ENCODE data around the gene DDX51. TPM values are rescaled to one million over a fixed set of nuclear protein-coding genes. Genes with fewer than 3 reads are reported as not detected.

DDX51 gene
- total RNA-seq, 2 donors from 2014 or later = 9.4 to 22.9 TPM

DNA sequence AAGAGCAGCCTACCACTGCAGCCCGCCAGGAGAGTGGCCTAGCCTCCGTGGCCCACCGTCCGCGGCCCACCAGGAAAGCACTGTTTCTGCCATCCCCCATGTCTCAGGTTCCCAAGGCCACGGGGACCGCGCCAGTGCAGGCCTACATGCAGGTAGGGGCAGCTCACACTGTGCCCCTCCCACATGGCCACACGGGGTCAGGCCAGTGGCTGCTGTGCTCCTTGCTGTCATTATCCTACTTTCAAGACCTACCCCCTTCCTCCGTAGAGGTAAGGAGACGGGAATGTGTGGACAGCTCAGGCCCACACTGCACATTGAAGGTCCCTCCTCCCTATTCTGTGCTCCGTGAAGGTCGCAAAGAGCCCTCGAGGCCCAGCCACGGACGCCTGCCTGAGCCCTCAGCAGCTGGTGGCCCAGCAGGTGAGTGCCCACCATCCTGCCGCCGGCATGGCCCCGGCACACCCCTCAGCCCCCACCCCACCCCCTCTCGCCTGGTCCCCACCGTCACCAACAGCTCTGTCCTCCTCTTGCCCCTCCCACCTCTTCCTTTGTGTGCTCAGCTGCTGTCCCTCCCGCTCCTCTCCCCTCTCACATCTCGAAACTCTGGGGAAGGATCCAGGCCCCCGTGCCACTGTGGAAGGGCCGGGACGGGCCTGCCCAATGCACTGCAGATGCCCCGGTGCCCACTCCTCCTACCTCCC is 10.0 kb downstream of the DDX51 start:
- H3K27me3 ChIP-seq = no peaks in the 10 kb centered on the region
- no peak overlapping the region for H3K4me3 ChIP-seq
- no peak for DNase-seq
- no peaks in the 10 kb centered on the region for H3K9me3 ChIP-seq
- H3K36me3 ChIP-seq = no peaks in the 10 kb centered on the region
- TF ChIP-seq, protein P1, sequence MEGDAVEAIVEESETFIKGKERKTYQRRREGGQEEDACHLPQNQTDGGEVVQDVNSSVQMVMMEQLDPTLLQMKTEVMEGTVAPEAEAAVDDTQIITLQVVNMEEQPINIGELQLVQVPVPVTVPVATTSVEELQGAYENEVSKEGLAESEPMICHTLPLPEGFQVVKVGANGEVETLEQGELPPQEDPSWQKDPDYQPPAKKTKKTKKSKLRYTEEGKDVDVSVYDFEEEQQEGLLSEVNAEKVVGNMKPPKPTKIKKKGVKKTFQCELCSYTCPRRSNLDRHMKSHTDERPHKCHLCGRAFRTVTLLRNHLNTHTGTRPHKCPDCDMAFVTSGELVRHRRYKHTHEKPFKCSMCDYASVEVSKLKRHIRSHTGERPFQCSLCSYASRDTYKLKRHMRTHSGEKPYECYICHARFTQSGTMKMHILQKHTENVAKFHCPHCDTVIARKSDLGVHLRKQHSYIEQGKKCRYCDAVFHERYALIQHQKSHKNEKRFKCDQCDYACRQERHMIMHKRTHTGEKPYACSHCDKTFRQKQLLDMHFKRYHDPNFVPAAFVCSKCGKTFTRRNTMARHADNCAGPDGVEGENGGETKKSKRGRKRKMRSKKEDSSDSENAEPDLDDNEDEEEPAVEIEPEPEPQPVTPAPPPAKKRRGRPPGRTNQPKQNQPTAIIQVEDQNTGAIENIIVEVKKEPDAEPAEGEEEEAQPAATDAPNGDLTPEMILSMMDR (IDR thresholded peaks at IDR 0.05) = no peak
- intact Hi-C loops (cut with DNase I) = no loop called here
- no peaks in the 10 kb centered on the region for H3K4me1 ChIP-seq
- H3K9ac ChIP-seq (ENCODE audit: low read depth in 2 of 2, low read length in 2 of 2) = no peak overlapping the region
- H3K27ac ChIP-seq = no peak overlapping the region

DNA sequence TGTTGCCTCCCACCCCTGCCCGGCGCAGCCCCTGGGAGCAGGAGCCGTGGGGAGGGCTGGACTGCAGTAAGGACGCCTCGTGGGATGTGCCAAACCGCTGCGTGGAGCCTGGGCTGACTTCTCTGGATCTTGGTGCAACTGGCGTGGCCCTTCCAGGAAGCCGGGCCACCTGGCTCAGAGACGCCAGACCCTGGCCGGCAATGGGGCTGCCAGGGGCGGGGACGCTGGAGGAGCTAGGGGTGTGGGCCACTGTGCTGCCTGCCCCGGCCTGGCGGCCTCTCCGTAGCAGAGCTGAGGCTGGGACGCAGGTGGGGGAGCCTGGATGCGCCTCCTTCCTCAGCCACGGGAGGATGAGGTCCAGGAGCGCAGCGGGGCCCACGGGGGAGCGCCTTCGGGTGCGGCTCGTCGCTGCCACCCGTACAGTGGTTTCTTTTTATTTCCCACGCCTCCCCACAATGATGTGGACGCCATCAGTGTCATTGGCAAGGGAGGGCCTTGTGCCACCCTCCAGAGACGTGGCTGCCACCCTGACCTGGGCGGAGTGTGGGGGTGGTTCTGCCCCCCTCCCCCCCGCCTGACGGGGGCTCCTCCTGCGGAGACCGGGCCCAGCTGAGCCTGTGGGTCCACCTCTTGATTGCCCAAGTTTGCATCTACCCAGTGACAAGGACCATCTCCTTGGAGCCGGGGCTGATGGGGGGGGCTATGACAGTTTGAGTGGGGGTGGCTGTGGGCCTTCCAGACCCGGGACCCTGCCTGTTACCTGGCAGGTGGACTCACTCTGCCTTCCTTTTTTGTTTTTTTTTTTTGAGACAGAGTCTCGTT is 11.3 kb downstream of the DDX51 start:
- TF ChIP-seq, protein P1 (IDR thresholded peaks at IDR 0.05) = no peak
- Histone ChIP-seq H3K9me3 (no peaks in the 10 kb centered on the region), H3K27me3 (no peaks in the 10 kb centered on the region), H3K36me3 (no peaks in the 10 kb centered on the region), H3K4me3 (no peak overlapping the region), H3K9ac (ENCODE audit: low read depth in 2 of 2, low read length in 2 of 2) (no peak overlapping the region), H3K4me1 (no peaks in the 10 kb centered on the region), H3K27ac (no peak overlapping the region)
- no peak for DNase-seq
- intact Hi-C loops (cut with DNase I) = no loop called here

DNA sequence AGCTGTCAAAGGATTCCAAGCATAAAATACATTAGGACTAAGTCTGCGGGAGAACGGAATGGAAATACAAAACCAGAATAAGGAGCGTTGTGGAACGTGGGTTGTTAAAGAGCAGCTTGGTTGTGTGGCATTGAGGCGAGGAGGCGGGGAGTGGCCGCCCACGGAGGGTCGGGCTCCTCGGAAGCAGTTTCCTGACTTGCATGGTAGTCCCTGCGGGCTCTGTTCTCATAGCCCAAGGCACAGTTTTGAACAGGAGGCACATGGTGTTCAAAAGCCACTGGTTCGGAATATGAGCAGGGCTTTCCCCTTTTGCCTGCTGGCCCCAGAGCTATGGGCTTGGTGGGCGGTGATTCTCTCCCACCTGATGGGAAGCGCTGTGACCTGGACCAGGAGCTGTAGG is 12.2 kb downstream of the DDX51 start:
- Histone ChIP-seq H3K27ac (no peak overlapping the region), H3K36me3 (no peaks in the 10 kb centered on the region), H3K9ac (ENCODE audit: low read depth in 2 of 2, low read length in 2 of 2) (no peak overlapping the region), H3K4me3 (no peak overlapping the region), H3K4me1 (no peaks in the 10 kb centered on the region), H3K27me3 (no peaks in the 10 kb centered on the region), H3K9me3 (no peaks in the 10 kb centered on the region)
- TF ChIP-seq, protein P1 (IDR thresholded peaks at IDR 0.05) = no peak
- DNase-seq = no peak
- intact Hi-C loops (cut with DNase I) = no loop called here

DNA sequence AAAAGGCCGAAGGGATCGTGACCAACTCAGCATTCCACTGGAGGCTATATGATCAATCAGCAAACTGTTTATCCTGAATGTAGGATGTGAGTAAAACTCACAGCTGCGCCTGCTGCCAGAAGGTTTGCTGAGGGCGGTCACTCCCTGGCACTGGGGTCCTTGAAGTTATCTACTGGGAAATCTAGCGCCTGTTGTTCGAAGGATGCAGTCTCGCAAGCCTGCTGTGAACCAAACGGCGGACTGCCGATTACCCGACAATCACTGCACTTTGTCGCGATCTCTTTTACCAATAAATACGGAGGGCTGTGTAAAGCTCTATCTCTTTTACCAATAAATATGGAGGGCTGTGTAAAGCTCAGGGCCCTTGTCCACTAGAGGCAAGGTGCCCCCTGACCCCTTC is 12.9 kb downstream of the DDX51 start:
- DNase-seq = no peak
- Histone ChIP-seq H3K4me1 (no peaks in the 10 kb centered on the region), H3K9ac (ENCODE audit: low read depth in 2 of 2, low read length in 2 of 2) (no peak overlapping the region), H3K27me3 (no peaks in the 10 kb centered on the region), H3K36me3 (no peaks in the 10 kb centered on the region), H3K4me3 (no peak overlapping the region), H3K27ac (no peak overlapping the region), H3K9me3 (no peaks in the 10 kb centered on the region)
- intact Hi-C loops (cut with DNase I) = no loop called here
- TF ChIP-seq, protein P1 (IDR thresholded peaks at IDR 0.05) = no peak

DNA sequence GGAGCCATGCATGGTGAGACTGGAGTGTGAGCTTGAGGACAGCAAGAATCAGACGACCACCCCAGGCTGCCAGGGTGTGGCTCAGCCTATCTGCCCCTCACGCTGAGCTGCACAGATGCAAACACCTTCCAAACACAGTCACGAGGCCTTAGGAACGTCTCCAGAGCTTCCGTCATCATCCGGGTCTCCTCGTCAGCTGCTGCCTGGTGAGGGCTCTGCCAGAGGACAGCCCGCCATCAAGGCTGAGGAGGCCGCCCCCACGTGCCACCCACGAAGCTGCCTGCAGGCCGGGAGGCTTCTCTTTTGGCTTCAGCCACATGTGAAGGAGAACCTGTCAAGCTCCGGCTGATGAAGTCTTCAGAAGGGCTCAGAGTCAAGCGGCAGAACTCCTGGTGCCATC is 13.4 kb downstream of the DDX51 start:
- intact Hi-C loops (cut with DNase I) = no loop called here
- TF ChIP-seq, protein P1 (IDR thresholded peaks at IDR 0.05) = no peak

More for the DNA sequence above, 13.4 kb downstream of the DDX51 start:
- H3K36me3 ChIP-seq = no peaks in the 10 kb centered on the region
- H3K27ac ChIP-seq = no peak overlapping the region
- H3K9ac ChIP-seq (ENCODE audit: low read depth in 2 of 2, low read length in 2 of 2) = no peak overlapping the region
- H3K27me3 ChIP-seq = no peaks in the 10 kb centered on the region
- H3K4me3 ChIP-seq = no peak overlapping the region
- H3K4me1 ChIP-seq = no peaks in the 10 kb centered on the region
- DNase-seq = no peak
- H3K9me3 ChIP-seq = no peaks in the 10 kb centered on the region

Measured in colonic mucosa (tissue), 4 donors.